Keratinocyte (primary cell): ENCODE results near the gene PCBP1. TPM values are rescaled to one million over a fixed set of nuclear protein-coding genes. Genes with fewer than 3 reads are reported as not detected.
"Not testable (repeated sequence)": the region's sequence is repeated elsewhere in the genome, so short reads cannot be mapped to it uniquely, and the experiment has no call there.

Experiments
- DNase-seq: peaks from one replicate; pipeline ENCODE4 v3.0.0-alpha.2; 2011; ENCODE audit warnings: low read depth, missing footprints, low spot score
- FAIRE-seq: peaks from 2 replicates; lab custom pipeline; 2011; peaks lifted over from hg19 to GRCh38; lab: Jason Lieb, UNC
- H2AFZ ChIP-seq: 2 replicates; pipeline ENCODE4 v1.6.0; 2012; ENCODE audit warnings: low read length, control low read depth, inconsistent platforms; ENCODE audit not compliant: control insufficient read depth
- H3K27ac ChIP-seq: 2 replicates; pipeline ENCODE4 v1.5.1; 2011; ENCODE audit warnings: low read length; ENCODE audit not compliant: control insufficient read depth, insufficient read depth
- H3K27me3 ChIP-seq: 3 replicates; pipeline ENCODE4 v1.6.0; 2011; ENCODE audit warnings: low read length; ENCODE audit not compliant: control insufficient read depth, insufficient read depth; ENCODE audit errors: extremely low read depth
- H3K36me3 ChIP-seq, 2 experiments: 2 replicates in 1 of 2; 3 replicates in 1 of 2; pipeline ENCODE4 v1.5.1; 2011; ENCODE audit warnings: low read length in 2 of 2, mild to moderate bottlenecking in 1 of 2; ENCODE audit not compliant: control insufficient read depth in 2 of 2, insufficient read depth in 2 of 2; ENCODE audit errors: extremely low read depth in 1 of 2
- H3K4me1 ChIP-seq: 3 replicates; pipeline ENCODE4 v1.5.1; 2011; ENCODE audit warnings: low read length; ENCODE audit not compliant: control insufficient read depth, insufficient read depth; ENCODE audit errors: extremely low read depth
- H3K4me2 ChIP-seq: 3 replicates; pipeline ENCODE4 v1.6.0; 2011; ENCODE audit warnings: low read depth, low read length; ENCODE audit not compliant: control insufficient read depth, insufficient read depth; ENCODE audit errors: extremely low read depth
- H3K4me3 ChIP-seq, 3 experiments: fragments of 200-600 bp in 1 of 3; sonication (generic) in 1 of 3; 2 replicates in 2 of 3; 3 replicates in 1 of 3; pipeline ENCODE4 v1.5.1; 2011 to 2016; ENCODE audit warnings: low read length in 3 of 3, mild to moderate bottlenecking in 3 of 3, control low read depth in 2 of 3, inconsistent platforms in 1 of 3, low read depth in 1 of 3, mixed read lengths in 1 of 3, mixed run types in 1 of 3, moderate library complexity in 1 of 3; ENCODE audit not compliant: control insufficient read depth in 2 of 3, insufficient read depth in 2 of 3; ENCODE audit errors: extremely low read depth in 1 of 3
- H3K79me2 ChIP-seq: 2 replicates; pipeline ENCODE4 v1.6.0; 2012; ENCODE audit warnings: low read length; ENCODE audit not compliant: control insufficient read depth, insufficient read depth
- H3K9ac ChIP-seq: 3 replicates; pipeline ENCODE4 v1.6.0; 2011; ENCODE audit warnings: low read length; ENCODE audit not compliant: control insufficient read depth, insufficient read depth; ENCODE audit errors: extremely low read depth
- H3K9me1 ChIP-seq: 3 replicates; pipeline ENCODE4 v1.6.0; 2011; ENCODE audit warnings: low read length; ENCODE audit not compliant: control insufficient read depth, insufficient read depth; ENCODE audit errors: extremely low read depth
- H3K9me3 ChIP-seq: 2 replicates; pipeline ENCODE4 v1.5.1; 2012; ENCODE audit warnings: low read depth, low read length; ENCODE audit not compliant: control insufficient read depth
- H4K20me1 ChIP-seq: 3 replicates; pipeline ENCODE4 v1.6.0; 2011; ENCODE audit warnings: low read length; ENCODE audit not compliant: control insufficient read depth, insufficient read depth; ENCODE audit errors: extremely low read depth
- CTCF ChIP-seq, 3 experiments: IDR thresholded peaks in 1 of 3; conservative IDR thresholded peaks in 1 of 3; optimal IDR thresholded peaks in 1 of 3; 2 replicates in 2 of 3; 3 replicates in 1 of 3; pipeline versions ENCODE3 to v1.5.1; 2011; ENCODE audit warnings: low read length in 3 of 3, mild to moderate bottlenecking in 3 of 3, moderate library complexity in 2 of 3, control low read depth in 1 of 3, inconsistent platforms in 1 of 3; ENCODE audit not compliant: insufficient read depth in 2 of 3; ENCODE audit errors: extremely low read depth in 1 of 3
- EZH2 ChIP-seq: IDR thresholded peaks from one replicate; pipeline ENCODE4 v1.6.1; 2012; ENCODE audit warnings: inconsistent platforms, mild to moderate bottlenecking, low read length, moderate library complexity
- dilution Hi-C: fragments of 300-500 bp; cut with MboI; formaldehyde crosslinking; loops from one replicate; pipeline ENCODE4 v1.7.0; 2020; ENCODE audit warnings: low sequenced_read_pairs; ENCODE audit not compliant: extremely low pct_ligation_motif_present
- polyA plus RNA-seq, 5 experiments: library from polyadenylated mRNA; depleted of rRNA in 3 of 5; stranded (reverse) in 3 of 5; stranded (forward) in 1 of 5; unstranded in 1 of 5; fragments of >200 nt; gene quantifications; 1 replicate in 1 of 5; 2 replicates in 3 of 5; 3 replicates in 1 of 5; pipeline versions ENCODE4 v1.2.1 to v1.2.3, GENCODE V29; 2011 to 2012; ENCODE audit warnings: missing spikeins in 2 of 5, low read depth in 1 of 5, low replicate concordance in 1 of 5

PCBP1 gene
- polyA plus RNA-seq, 1 donor (not counting 4 experiments of a cell fraction or from before 2014, with no cell fraction given) = 86.8 TPM

DNA sequence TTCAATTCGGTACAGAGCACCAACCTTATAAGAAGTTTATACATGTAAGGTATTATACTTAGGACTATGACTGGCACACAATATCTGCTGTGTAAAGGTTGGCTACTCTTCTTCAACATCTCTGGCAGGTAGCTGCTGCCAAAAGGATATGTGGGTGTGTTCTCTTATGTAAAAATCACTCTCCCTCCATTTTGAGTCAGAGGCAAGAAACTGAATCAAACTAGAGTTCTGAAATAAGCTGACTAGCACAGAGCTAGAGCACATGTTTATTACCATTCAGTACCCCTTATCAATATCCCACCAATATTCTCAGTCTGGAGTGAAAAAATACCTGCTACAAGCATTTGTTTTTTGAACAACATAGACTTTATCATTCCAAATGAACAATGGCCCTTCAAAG lies 38.0 kb upstream of the PCBP1 start:
- H3K27me3 ChIP-seq = no peaks in the 10 kb centered on the region
- H3K9ac ChIP-seq = no peak overlapping the region
- H3K79me2 ChIP-seq = no peaks in the 10 kb centered on the region
- H3K9me3 ChIP-seq = no peaks in the 10 kb centered on the region
- no peak overlapping the region for H3K4me2 ChIP-seq
- dilution Hi-C loops = no loop called here
- FAIRE-seq = no peak
- H3K9me1 ChIP-seq = peaks cover 2% of the 10 kb centered on the region
- no peaks in the 10 kb centered on the region for H4K20me1 ChIP-seq
- no peak overlapping the region for H2AFZ ChIP-seq
- no peak for DNase-seq
- H3K4me3 ChIP-seq = no peak overlapping the region
- no peak overlapping the region for H3K27ac ChIP-seq
- H3K4me1 ChIP-seq = peaks cover 11% of the 10 kb centered on the region
- TF ChIP-seq EZH2 (no peak), CTCF (optimal IDR thresholded peaks at IDR 0.05 in 1 of 3, IDR thresholded peaks at IDR 0.05 in 1 of 3, conservative IDR thresholded peaks at IDR 0.05 in 1 of 3; ENCODE audit: extremely low read depth in 1 of 3, insufficient read depth in 2 of 3, low read length in 3 of 3) (no peak)
- peaks cover 0 to 7% of the 10 kb centered on the region in 2 experiments for H3K36me3 ChIP-seq

DNA sequence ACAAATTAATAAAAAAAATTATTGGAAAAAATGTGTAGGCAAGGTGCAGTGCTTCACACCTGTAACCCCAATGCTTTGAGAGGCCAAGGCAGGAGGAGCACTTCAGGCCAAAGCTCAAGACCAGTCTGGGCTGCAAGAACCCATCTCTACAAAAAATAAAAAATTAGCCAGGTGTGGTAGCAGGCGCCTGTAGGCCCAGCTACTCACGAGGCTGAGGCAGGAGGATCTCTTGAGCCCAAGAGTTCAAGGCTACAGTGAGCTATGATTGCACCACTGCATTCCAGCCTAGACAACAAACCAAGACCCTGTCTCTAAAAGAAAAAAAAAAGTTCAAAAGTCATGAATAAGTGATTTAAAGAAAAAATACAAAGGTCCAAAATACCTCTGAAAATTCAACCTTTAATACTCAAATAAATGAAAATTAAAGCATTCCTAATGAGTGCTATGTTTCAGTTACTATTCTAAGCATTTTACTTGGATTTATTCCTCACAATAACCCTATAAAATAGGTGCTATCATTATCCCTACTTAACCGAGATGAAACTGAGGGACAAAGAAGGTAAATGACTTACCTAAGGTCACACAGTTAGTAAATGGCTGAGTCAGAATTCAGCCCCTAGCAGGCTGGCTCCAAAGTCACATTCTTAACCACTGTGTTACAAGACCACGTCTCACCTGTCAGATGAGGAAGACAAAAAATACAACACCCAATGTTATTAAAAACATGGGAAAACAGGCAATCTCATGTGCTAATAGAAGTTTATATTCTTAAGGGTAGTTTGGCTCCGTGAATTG lies 36.4 kb upstream of the PCBP1 start:
- Histone ChIP-seq H3K4me1 (peaks cover 8% of the 10 kb centered on the region), H3K9me3 (no peaks in the 10 kb centered on the region), H3K4me2 (no peak overlapping the region), H3K9me1 (peaks cover 2% of the 10 kb centered on the region), H4K20me1 (no peaks in the 10 kb centered on the region), H3K4me3 (no peak overlapping the region), H2AFZ (no peak overlapping the region), H3K79me2 (no peaks in the 10 kb centered on the region), H3K9ac (no peak overlapping the region), H3K27ac (no peak overlapping the region), H3K36me3 (peaks cover 0 to 7% of the 10 kb centered on the region in 2 experiments), H3K27me3 (no peaks in the 10 kb centered on the region)
- dilution Hi-C loops = no loop called here
- FAIRE-seq = no peak
- TF ChIP-seq EZH2 = no peak
- TF ChIP-seq CTCF (optimal IDR thresholded peaks at IDR 0.05 in 1 of 3, IDR thresholded peaks at IDR 0.05 in 1 of 3, conservative IDR thresholded peaks at IDR 0.05 in 1 of 3; ENCODE audit: extremely low read depth in 1 of 3, insufficient read depth in 2 of 3, low read length in 3 of 3) = no peak
- no peak for DNase-seq

DNA sequence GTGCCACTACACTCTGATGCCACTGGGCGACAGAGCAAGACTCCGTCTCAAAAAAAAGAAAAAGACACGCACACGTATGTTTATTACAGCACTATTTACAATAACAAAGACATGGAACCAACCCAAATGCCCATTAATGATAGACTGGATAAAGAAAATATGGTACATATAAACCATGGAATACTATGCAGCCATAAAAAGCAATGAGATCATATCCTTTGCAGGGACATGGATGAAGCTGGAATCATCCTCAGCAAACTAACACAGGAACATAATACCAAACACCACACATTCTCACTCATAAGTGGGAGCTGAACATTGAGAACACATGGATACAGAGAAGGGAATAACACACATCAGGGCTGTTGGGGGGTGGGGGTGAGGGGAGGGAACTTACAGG lies 32.0 kb upstream of the PCBP1 start:
- H3K4me2 ChIP-seq, H2AFZ ChIP-seq, H3K27ac ChIP-seq, H3K79me2 ChIP-seq, H3K9ac ChIP-seq, DNase-seq, H3K36me3 ChIP-seq, H3K4me3 ChIP-seq, H3K9me1 ChIP-seq, H3K9me3 ChIP-seq, dilution Hi-C loops, FAIRE-seq, H3K4me1 ChIP-seq, H4K20me1 ChIP-seq, H3K27me3 ChIP-seq: not testable (repeated sequence)
